Esophagus muscularis mucosa (tissue), 4 donors: ENCODE data around the gene SLC20A1.

Experiments
- EP300 ChIP-seq: sonication (generic); formaldehyde crosslinking; IDR thresholded peaks from one replicate; pipeline ENCODE4 v1.6.1; 2017; ENCODE audit warnings: antibody characterized with exemption
- POLR2A ChIP-seq: fragments of 450-650 bp; IDR thresholded peaks from one replicate; pipeline ENCODE4 v1.6.1; 2017; ENCODE audit warnings: antibody characterized with exemption, moderate library complexity, mild to moderate bottlenecking, low read depth
- POLR2AphosphoS5 ChIP-seq, 2 donors: sonication (generic); formaldehyde crosslinking; IDR thresholded peaks; one replicate each; pipeline ENCODE4 v1.6.1; 2017; ENCODE audit warnings: antibody characterized with exemption in 2 of 2
- TF ChIP-seq, protein P1 (sequence below), 3 experiments: fragments of 200-600 bp in 2 of 3; fragments of 450-650 bp in 1 of 3; sonication (generic) in 2 of 3; IDR thresholded peaks; one replicate each; pipeline ENCODE4 v1.5.1; 2017 to 2019; ENCODE audit warnings: antibody characterized with exemption in 3 of 3, mild to moderate bottlenecking in 2 of 3, moderate library complexity in 1 of 3

DNA sequence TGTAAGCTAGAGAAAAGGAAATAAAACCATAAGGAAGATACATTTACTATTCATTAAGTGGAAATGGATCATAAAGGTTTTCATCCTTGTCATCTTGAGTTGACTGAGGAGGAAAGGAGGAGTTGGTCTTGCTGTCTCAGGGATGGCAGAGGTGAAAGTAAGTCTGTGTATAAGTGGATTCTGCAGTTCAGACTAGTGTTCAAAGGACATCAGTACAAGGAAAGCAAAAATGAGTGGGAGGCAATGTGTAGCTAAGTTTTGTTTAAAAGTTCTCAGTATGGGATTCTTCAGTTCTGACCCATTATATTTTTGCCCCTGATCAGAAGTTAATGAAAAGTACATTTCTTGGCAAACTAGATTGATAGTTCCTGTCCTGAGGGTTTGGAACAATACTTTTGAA is 18.9 kb downstream of the SLC20A1 start:
- no peak for TF ChIP-seq POLR2A
- TF ChIP-seq, protein P1, sequence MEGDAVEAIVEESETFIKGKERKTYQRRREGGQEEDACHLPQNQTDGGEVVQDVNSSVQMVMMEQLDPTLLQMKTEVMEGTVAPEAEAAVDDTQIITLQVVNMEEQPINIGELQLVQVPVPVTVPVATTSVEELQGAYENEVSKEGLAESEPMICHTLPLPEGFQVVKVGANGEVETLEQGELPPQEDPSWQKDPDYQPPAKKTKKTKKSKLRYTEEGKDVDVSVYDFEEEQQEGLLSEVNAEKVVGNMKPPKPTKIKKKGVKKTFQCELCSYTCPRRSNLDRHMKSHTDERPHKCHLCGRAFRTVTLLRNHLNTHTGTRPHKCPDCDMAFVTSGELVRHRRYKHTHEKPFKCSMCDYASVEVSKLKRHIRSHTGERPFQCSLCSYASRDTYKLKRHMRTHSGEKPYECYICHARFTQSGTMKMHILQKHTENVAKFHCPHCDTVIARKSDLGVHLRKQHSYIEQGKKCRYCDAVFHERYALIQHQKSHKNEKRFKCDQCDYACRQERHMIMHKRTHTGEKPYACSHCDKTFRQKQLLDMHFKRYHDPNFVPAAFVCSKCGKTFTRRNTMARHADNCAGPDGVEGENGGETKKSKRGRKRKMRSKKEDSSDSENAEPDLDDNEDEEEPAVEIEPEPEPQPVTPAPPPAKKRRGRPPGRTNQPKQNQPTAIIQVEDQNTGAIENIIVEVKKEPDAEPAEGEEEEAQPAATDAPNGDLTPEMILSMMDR (IDR thresholded peaks at IDR 0.05), result no peak
- no peak for TF ChIP-seq EP300
- TF ChIP-seq POLR2AphosphoS5 (IDR thresholded peaks at IDR 0.05), result no peak
